Dendritic cell treated with granulocyte-macrophage colony-stimulating factor and Interleukin-4, amounts not matched to agents 40 ng/mL and 50 ng/mL, for 4 days (primary cell): Measurements from ENCODE around the gene MAP3K5.
"Not testable (repeated sequence)": the region's sequence is repeated elsewhere in the genome, so short reads cannot be mapped to it uniquely, and the experiment has no call there.

Experiments
- H3K27ac Mint-ChIP-seq: one replicate; pipeline ENCODE4 v1.8.0; 2022; ENCODE audit warnings: mild to moderate bottlenecking, mixed read lengths
- H3K27me3 Mint-ChIP-seq: one replicate; pipeline ENCODE4 v1.8.0; 2022; ENCODE audit warnings: mild to moderate bottlenecking, mixed read lengths
- H3K36me3 Mint-ChIP-seq: one replicate; pipeline ENCODE4 v1.8.0; 2022; ENCODE audit warnings: low read depth, mixed read lengths
- H3K4me1 Mint-ChIP-seq: one replicate; pipeline ENCODE4 v1.8.0; 2022; ENCODE audit warnings: low read depth, mixed read lengths
- H3K4me3 Mint-ChIP-seq: one replicate; pipeline ENCODE4 v1.8.0; 2022; ENCODE audit warnings: mild to moderate bottlenecking, moderate library complexity, mixed read lengths
- H3K9me3 Mint-ChIP-seq: one replicate; pipeline ENCODE4 v1.8.0; 2022; ENCODE audit warnings: mixed read lengths
- intact Hi-C: fragments of 100-400 bp; cut with micrococcal nuclease; formaldehyde crosslinking; loops from one replicate; pipeline ENCODE4 v1.15.0; 2022

The MAP3K5 gene

DNA sequence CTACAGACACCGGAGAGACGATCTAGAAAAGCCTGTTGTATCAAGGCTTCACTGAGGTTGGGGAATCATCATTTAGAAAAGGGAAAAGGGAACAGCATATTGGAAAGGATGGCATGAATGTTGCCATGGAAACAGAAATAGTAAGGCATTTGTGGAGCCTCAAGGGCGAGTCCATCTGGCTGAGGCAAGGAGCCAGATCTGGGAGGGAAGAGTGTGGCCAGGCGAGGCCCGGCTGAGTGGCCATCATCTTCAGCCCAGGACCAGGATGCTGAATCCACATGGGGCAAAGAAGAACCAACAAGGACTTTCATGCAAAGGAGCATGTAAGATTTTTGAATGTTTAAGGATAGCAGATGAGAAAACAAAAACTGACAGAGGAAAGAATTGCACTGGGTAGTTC lies 85.8 kb downstream of the MAP3K5 start:
- Mint-ChIP-seq H3K36me3 (peaks cover 31% of the 10 kb centered on the region), H3K9me3 (no peaks in the 10 kb centered on the region), H3K4me3 (no peak overlapping the region), H3K27me3 (no peaks in the 10 kb centered on the region), H3K27ac (peak overlapping the region; percentile 13), H3K4me1 (peaks cover 50% of the 10 kb centered on the region)
- intact Hi-C loops, result no loop called here

DNA sequence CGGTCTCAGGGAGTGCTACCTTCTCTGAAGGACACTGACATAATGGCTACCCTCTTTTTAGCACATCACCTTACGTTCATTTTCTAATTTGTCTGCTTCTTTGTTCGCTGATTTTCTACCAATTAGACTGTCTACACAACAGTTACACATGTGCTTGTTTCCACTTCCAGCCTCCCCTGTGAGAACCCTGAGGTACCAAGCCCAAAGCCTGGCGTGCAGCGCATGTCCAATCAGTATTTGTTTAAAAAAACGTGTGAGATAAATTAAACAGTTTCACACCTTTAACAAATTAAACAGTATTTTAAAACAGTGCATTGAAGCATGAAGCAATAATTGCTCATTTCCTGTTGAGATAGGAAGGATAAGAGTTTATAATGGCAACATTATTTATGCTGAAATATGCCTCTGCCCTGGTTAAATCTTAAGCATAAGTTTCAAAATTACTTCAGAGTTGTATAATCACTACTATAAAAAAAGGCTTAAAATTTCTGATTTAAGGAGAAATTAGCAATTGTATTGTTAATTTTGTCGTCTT lies 88.9 kb downstream of the MAP3K5 start:
- intact Hi-C loops, result no loop called here
- Mint-ChIP-seq H3K9me3 (no peaks in the 10 kb centered on the region), H3K27ac (no peak overlapping the region), H3K36me3 (peaks cover 35% of the 10 kb centered on the region), H3K4me3 (no peak overlapping the region), H3K4me1 (peaks cover 36% of the 10 kb centered on the region), H3K27me3 (no peaks in the 10 kb centered on the region)

DNA sequence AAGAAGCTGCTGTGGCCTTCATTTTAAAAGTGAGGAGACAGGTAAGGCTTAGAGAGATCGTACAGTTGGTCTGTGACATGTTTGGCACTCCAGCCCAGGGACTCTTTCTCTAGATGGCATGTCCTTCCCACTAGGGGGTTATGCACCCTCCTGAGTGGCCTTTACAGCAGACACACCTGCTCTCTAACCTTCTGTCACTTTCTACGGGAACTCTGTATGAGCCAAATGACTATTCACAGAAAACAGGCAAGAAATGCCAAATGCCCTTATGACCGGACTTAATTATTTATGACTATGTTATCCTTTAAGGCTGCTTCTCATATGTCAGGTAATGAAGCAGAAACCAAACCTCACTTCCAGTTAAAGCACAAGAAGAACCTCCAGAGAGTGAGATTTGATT lies 91.2 kb downstream of the MAP3K5 start:
- H3K9me3 Mint-ChIP-seq, result no peaks in the 10 kb centered on the region
- H3K27me3 Mint-ChIP-seq, result no peaks in the 10 kb centered on the region
- intact Hi-C loops, result no loop called here
- no peak overlapping the region for H3K4me3 Mint-ChIP-seq
- peaks cover 44% of the 10 kb centered on the region for H3K36me3 Mint-ChIP-seq
- H3K4me1 Mint-ChIP-seq, result peaks cover 24% of the 10 kb centered on the region
- H3K27ac Mint-ChIP-seq, result no peak overlapping the region

DNA sequence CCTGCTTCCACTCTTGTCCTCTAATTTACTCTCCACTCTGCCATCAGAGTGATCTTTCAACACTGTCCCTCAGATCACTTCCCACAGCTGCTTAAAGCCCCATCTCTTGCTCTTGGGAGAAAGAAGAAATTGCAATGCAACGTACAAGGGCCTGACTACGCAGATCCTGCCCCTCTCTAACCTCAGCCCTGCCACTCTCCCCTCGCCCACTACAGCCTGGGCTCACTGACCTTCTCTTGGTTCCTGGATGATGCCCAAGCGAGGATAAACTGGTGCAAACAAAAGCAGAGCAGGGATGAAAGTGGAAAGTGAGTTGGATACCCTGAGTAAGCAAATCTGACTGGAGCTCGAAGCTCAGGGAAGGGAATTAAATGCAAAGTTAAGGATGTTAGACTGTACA lies 92.9 kb downstream of the MAP3K5 start:
- peaks cover 45% of the 10 kb centered on the region for H3K36me3 Mint-ChIP-seq
- no peak overlapping the region for H3K4me3 Mint-ChIP-seq
- no peak overlapping the region for H3K27ac Mint-ChIP-seq
- H3K9me3 Mint-ChIP-seq, result no peaks in the 10 kb centered on the region
- intact Hi-C loops, result no loop called here
- H3K4me1 Mint-ChIP-seq, result peaks cover 15% of the 10 kb centered on the region
- H3K27me3 Mint-ChIP-seq, result no peaks in the 10 kb centered on the region

DNA sequence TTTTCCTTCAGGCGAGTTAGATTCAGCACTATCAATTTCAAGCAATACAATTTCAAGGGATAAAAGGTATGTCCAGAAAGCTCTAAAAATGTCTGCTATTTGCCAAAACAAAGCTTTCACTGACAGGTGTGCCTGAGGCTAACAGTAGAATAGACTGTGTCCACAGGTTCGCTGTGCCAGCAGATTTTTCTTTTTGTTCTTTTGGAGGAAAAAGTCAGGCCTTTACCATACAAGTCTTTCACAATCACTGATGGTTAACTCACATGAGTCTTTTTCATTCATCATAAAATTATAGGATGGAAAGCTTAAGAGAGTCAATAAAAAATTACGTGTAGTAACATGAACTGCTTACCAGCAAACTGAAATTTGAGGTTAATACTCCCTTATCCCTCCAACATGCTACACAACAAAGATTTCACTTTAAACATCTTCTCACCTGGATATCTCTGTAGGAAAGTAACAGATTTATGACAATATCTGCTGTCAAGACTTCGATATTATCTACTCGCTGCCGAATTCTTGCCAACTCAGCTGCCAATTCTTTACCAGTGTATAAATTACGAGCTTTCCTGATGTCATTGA lies 95.4 kb downstream of the MAP3K5 start:
- no peaks in the 10 kb centered on the region for H3K27me3 Mint-ChIP-seq
- intact Hi-C loops, result no loop called here
- no peak overlapping the region for H3K4me3 Mint-ChIP-seq
- peaks cover 62% of the 10 kb centered on the region for H3K36me3 Mint-ChIP-seq
- no peak overlapping the region for H3K27ac Mint-ChIP-seq
- H3K9me3 Mint-ChIP-seq, result no peaks in the 10 kb centered on the region
- peaks cover 10% of the 10 kb centered on the region for H3K4me1 Mint-ChIP-seq

DNA sequence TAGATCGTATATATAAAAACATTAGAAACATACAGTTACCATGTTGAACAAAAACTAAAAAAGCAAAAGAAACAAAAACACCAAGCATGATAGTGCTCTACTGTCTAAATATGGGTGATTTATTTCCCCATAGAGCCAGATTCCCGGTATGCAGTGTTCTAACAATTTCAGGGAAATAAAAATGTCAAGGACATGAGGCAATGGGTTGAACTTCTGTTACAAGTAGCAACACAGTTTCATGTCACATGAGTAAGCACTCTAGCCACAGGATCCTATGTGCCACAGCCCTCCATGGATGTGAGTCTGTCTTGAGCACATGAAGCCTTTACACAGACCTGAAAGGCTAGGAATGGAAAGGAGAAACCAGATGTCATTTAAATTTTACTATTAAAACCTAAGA lies 96.0 kb downstream of the MAP3K5 start:
- intact Hi-C loops, result no loop called here
- no peak overlapping the region for H3K4me3 Mint-ChIP-seq
- H3K27me3 Mint-ChIP-seq, result no peaks in the 10 kb centered on the region
- no peaks in the 10 kb centered on the region for H3K9me3 Mint-ChIP-seq
- peaks cover 69% of the 10 kb centered on the region for H3K36me3 Mint-ChIP-seq
- H3K27ac Mint-ChIP-seq, result peak overlapping the region; percentile 14
- H3K4me1 Mint-ChIP-seq, result peaks cover 10% of the 10 kb centered on the region

DNA sequence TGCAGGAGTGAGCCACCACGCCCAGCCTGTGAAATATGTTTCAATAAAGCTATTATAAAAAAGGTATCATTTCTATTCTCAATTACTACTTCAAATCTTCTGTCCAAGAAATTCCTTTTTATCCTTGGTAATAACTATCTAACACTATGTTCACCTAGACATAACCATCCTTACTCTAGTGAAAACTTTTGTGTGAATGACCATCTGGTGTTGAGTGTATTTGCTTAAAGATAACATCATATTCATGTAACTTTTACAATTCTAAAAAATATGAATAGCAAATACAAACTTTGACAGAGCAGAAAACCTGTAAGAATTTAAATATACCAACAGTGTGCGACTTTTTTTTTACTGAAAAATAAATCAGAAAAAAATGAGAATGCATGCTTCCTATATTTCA lies 96.9 kb downstream of the MAP3K5 start:
- H3K27me3 Mint-ChIP-seq, result no peaks in the 10 kb centered on the region
- no peak overlapping the region for H3K4me3 Mint-ChIP-seq
- H3K4me1 Mint-ChIP-seq, result peaks cover 10% of the 10 kb centered on the region
- no peaks in the 10 kb centered on the region for H3K9me3 Mint-ChIP-seq
- intact Hi-C loops, result no loop called here
- H3K27ac Mint-ChIP-seq, result no peak overlapping the region
- peaks cover 76% of the 10 kb centered on the region for H3K36me3 Mint-ChIP-seq

DNA sequence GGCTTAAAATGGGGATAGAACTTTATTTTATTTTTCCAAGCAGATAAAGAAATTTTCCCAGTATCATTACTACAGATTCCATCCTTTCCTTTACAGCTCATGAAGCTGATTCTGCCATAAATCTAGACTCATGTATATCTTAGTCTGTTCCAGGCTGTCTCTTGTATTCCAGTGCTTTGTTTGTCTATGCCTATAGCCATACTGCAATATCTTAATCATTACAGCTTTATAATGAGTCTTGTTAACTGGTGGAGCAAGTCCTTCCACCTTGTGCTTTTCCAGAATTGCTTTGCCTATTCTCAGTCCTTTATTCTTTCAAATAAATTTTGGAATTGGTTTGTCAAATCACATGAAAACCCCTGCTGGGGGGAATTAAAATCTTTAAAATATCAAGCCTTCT lies 99.2 kb downstream of the MAP3K5 start:
- no peaks in the 10 kb centered on the region for H3K9me3 Mint-ChIP-seq
- H3K4me3 Mint-ChIP-seq, result no peak overlapping the region
- H3K27me3 Mint-ChIP-seq, result no peaks in the 10 kb centered on the region
- no peaks in the 10 kb centered on the region for H3K4me1 Mint-ChIP-seq
- intact Hi-C loops, result no loop called here
- no peak overlapping the region for H3K27ac Mint-ChIP-seq
- peaks cover 68% of the 10 kb centered on the region for H3K36me3 Mint-ChIP-seq

DNA sequence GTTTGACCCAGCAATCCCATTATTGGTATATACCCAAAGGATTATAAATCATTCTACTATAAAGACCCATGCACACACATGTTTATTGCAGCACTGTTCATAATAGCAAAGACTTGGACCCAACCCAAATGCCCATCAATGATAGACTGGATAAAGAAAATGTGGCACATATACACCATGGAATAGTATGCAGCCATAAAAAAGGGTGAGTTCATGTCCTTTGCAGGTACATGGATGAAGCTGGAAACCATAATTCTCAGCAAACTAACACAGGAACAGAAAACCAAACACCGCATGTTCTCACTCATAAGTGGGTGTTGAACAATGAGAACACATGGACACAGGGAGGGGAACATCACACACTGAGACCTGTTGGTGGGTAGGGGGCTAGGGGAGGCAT lies 104.4 kb downstream of the MAP3K5 start:
- H3K4me1 Mint-ChIP-seq, result peaks cover 16% of the 10 kb centered on the region
- H3K27me3 Mint-ChIP-seq, H3K9me3 Mint-ChIP-seq, H3K27ac Mint-ChIP-seq, intact Hi-C loops, H3K4me3 Mint-ChIP-seq: not testable (repeated sequence)
- H3K36me3 Mint-ChIP-seq, result peaks cover 43% of the 10 kb centered on the region

DNA sequence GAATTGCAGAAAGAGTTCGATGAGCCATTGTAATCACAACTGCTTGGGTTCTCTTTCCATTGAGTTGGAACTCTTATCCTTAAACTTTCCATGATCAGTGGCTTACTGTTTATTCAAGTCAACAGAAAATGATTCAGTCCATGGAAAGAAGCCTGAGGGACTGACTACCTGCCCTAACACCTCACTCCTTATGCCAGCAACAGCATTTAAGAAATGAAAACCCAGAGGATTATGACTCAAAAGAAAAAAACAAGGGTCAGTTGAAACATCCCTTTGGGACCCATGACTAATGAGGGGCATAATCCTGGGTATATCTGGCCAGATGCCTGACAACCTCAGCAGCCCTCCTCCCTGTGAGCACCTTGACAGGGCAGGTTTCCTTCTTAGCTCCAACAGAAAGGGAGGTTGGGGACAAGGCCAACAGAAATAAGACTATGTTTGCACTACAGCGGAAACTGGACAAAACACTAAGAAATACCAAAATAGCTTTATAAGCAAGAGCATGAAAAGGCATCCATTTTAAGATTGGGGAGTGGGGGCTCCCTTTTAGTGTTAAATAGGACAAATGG lies 106.7 kb downstream of the MAP3K5 start:
- Mint-ChIP-seq H3K9me3 (no peaks in the 10 kb centered on the region), H3K27ac (no peak overlapping the region), H3K27me3 (no peaks in the 10 kb centered on the region), H3K4me1 (peaks cover 16% of the 10 kb centered on the region), H3K4me3 (no peak overlapping the region), H3K36me3 (peaks cover 32% of the 10 kb centered on the region)
- intact Hi-C loops, result no loop called here

DNA sequence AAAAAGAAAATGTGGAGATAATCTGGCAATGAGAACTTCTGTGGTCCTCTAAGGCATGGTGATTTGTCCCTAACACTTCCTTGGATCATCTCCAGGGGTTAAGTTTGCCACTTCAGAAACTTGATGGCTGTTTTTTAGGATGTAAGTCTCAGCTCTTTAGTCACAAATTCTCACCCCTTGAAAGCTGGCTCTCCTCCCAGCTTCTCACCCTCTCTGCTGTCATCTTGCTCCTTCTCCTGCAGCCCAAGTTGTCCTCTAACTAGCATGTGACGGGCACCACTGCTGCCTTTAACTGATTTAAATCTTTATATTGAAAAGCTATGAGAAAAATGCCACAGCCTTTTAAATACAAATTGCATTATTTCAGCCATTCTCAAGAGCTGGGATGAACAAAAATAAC lies 107.8 kb downstream of the MAP3K5 start:
- no peaks in the 10 kb centered on the region for H3K27me3 Mint-ChIP-seq
- no peaks in the 10 kb centered on the region for H3K9me3 Mint-ChIP-seq
- no peak overlapping the region for H3K27ac Mint-ChIP-seq
- peaks cover 16% of the 10 kb centered on the region for H3K4me1 Mint-ChIP-seq
- peaks cover 41% of the 10 kb centered on the region for H3K36me3 Mint-ChIP-seq
- intact Hi-C loops, result no loop called here
- no peak overlapping the region for H3K4me3 Mint-ChIP-seq

DNA sequence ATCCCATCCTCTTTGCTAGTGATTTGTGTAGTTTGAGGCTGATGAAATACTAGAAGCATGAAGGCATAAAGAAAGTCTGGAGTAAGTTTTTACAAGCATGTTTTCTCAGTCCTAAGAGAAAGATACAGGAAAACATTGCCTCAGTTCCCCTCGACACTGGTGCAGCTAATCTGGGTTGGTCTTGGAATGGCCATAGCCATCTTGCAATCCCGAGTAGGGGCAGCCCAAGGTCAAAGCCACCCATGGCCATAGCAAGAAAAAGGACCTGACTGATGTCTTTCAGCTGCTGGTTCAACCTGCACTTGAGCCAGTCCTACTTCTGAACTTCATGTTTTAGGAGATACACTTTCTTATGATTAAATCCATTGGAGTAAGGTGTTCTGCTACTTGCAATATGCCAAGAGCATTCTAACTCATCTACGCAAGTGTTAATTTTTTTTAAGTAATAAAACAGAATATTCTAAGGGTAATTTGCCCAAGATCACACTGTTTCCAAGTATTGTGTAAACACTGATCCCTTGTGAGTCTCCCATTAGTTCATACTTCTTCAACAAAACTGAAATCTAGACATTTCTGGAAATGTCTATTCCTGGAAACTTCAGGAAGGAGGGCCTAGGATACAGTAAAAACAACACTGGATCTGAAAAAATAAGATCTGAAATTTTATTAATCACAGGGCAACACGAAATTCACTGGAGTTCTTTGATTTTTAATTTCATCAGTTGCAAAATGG lies 108.9 kb downstream of the MAP3K5 start:
- Mint-ChIP-seq H3K4me3 (no peak overlapping the region), H3K27me3 (no peaks in the 10 kb centered on the region), H3K27ac (no peak overlapping the region), H3K4me1 (peaks cover 16% of the 10 kb centered on the region), H3K36me3 (peaks cover 34% of the 10 kb centered on the region), H3K9me3 (no peaks in the 10 kb centered on the region)
- intact Hi-C loops, result no loop called here

DNA sequence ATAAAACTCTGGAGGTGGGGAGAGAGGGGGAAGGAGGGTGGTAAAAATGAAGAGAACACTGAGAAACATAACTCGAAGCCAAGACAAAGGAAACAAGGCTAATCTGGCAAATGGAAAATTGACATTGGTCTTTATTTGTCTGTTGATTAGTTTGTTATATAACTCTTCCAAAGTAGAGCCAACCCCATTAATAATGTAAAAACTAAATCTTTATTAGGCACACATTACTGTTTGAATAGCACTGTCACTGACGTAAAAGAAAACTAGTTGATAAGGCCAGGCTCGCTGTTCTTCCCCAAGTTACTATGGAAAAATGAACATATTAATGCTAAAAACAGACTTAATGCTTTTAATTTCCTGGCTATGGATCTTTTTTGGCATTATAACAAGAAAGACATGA lies 110.0 kb downstream of the MAP3K5 start:
- intact Hi-C loops, result no loop called here
- H3K27ac Mint-ChIP-seq, result no peak overlapping the region
- H3K4me1 Mint-ChIP-seq, result peaks cover 16% of the 10 kb centered on the region
- H3K9me3 Mint-ChIP-seq, result no peaks in the 10 kb centered on the region
- H3K27me3 Mint-ChIP-seq, result no peaks in the 10 kb centered on the region
- H3K4me3 Mint-ChIP-seq, result no peak overlapping the region
- peaks cover 28% of the 10 kb centered on the region for H3K36me3 Mint-ChIP-seq

DNA sequence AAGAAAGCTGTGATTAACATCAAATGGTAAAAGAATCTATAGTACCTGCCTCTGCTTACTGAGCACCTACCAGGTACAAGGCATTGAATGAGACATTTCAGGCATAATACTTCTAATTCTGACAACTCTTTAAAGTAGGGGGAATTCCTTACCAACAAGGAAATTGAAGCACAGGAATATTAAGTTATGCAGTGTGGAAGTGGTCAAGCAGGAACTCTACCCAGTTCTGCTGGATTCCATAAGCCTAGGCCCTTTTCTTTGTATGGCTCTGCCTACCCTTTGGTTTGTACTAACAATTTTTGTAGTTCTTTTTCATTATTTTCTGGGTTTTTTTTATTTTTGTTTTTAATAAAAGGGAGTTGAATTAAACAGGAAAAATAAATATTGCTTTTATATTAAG lies 114.5 kb downstream of the MAP3K5 start:
- Mint-ChIP-seq H3K9me3 (no peaks in the 10 kb centered on the region), H3K27ac (no peak overlapping the region), H3K4me3 (no peak overlapping the region), H3K36me3 (peaks cover 37% of the 10 kb centered on the region), H3K4me1 (no peaks in the 10 kb centered on the region), H3K27me3 (no peaks in the 10 kb centered on the region)
- intact Hi-C loops, result no loop called here
